Lower leg skin (tissue), 4 donors: ENCODE data around the gene UBXN4. TPM values are rescaled to one million over a fixed set of nuclear protein-coding genes. Genes with fewer than 3 reads are reported as not detected.

Source experiments
- DNase-seq, 2 donors: peaks; one replicate each; pipeline ENCODE4 v3.0.0-alpha.2; 2019; ENCODE audit warnings: low spot score in 2 of 2
- H3K4me3 ChIP-seq: fragments of 200-600 bp; sonication (generic); 2 replicates; pipeline ENCODE4 v1.5.1; 2017; ENCODE audit warnings: mild to moderate bottlenecking, low read depth; ENCODE audit not compliant: poor library complexity, severe bottlenecking
- CTCF ChIP-seq, 3 donors: fragments of 450-650 bp; IDR thresholded peaks; one replicate each; pipeline ENCODE4 v1.5.1; 2016; ENCODE audit warnings: antibody characterized with exemption in 3 of 3, mild to moderate bottlenecking in 3 of 3, moderate library complexity in 2 of 3
- POLR2A ChIP-seq, 2 donors: fragments of 450-650 bp; IDR thresholded peaks; one replicate each; pipeline ENCODE4 v1.6.1; 2016 to 2017; ENCODE audit warnings: antibody characterized with exemption in 2 of 2, mild to moderate bottlenecking in 1 of 2, moderate library complexity in 1 of 2
- WGBS, 2 donors: methylation state at CpG; one replicate each; pipeline ENCODE4 v1.1.5; 2018; 5-methylcytosine and 5-hydroxymethylcytosine counted together
- intact Hi-C: fragments of 100-400 bp; cut with DNase I; formaldehyde crosslinking; loops from one replicate; pipeline ENCODE4 v1.15.0; 2023; ENCODE audit warnings: low total_unique reads
- total RNA-seq, 4 donors: library from RNA; depleted of rRNA; stranded (reverse); fragments of >200 nt; gene quantifications; one replicate each; pipeline ENCODE4 v1.1.0, GENCODE V29; 2016

The UBXN4 gene
- total RNA-seq, 4 donors from 2014 or later: 55.1 to 68.0 (median 58.0) TPM

- WGBS, 2 donors: 93 to 96% methylated on average over 8 of the region's 8 CpGs
- intact Hi-C loops: no loop called here
- no peak overlapping the region for H3K4me3 ChIP-seq
- DNase-seq: peak in 1 of 2 donors; percentile 81
- TF ChIP-seq POLR2A (IDR thresholded peaks at IDR 0.05) (no peak), CTCF (IDR thresholded peaks at IDR 0.05) (no peak)
Measured at GRCh38 chr2:135796606-135797005, 55.0 kb downstream of the UBXN4 start.

- DNase-seq: peak; percentile 68 to 92
- TF ChIP-seq POLR2A (IDR thresholded peaks at IDR 0.05) (no peak), CTCF (IDR thresholded peaks at IDR 0.05) (no peak)
- intact Hi-C loops: no loop called here
- H3K4me3 ChIP-seq: no peak overlapping the region
- 32 to 37% methylated on average over 22 of the region's 22 CpGs for WGBS, 2 donors
Measured at GRCh38 chr2:135797497-135798274, 56.0 kb downstream of the UBXN4 start.

- no peak overlapping the region for H3K4me3 ChIP-seq
- no peak for TF ChIP-seq CTCF (IDR thresholded peaks at IDR 0.05)
- no peak for TF ChIP-seq POLR2A (IDR thresholded peaks at IDR 0.05)
- no peak for DNase-seq
- intact Hi-C loops: no loop called here
- 65 to 80% methylated on average over 4 to 5 of the region's 5 CpGs for WGBS, 2 donors
Measured at GRCh38 chr2:135798275-135798705, 56.6 kb downstream of the UBXN4 start.

- no peak for TF ChIP-seq POLR2A (IDR thresholded peaks at IDR 0.05)
- TF ChIP-seq CTCF (IDR thresholded peaks at IDR 0.05): no peak
- DNase-seq: no peak
- intact Hi-C loops: no loop called here
- 42 to 45% methylated on average over 4 of the region's 4 CpGs for WGBS, 2 donors
- no peak overlapping the region for H3K4me3 ChIP-seq
Measured at GRCh38 chr2:135798762-135799161, 57.1 kb downstream of the UBXN4 start.

- no peak overlapping the region for H3K4me3 ChIP-seq
- no peak for TF ChIP-seq CTCF (IDR thresholded peaks at IDR 0.05)
- TF ChIP-seq POLR2A (IDR thresholded peaks at IDR 0.05): no peak
- intact Hi-C loops: no loop called here
- DNase-seq: no peak
- 33 to 51% methylated on average over 2 of the region's 2 CpGs for WGBS, 2 donors
Measured at GRCh38 chr2:135799738-135800137, 58.1 kb downstream of the UBXN4 start.
